H7 (cell line): Measurements from ENCODE around the gene SOX3. TPM values are rescaled to one million over a fixed set of nuclear protein-coding genes. Genes with fewer than 3 reads are reported as not detected.

Experiments
- DNase-seq: peaks from one replicate; pipeline ENCODE4 v3.0.0; 2012
- H3K27me3 ChIP-seq: 2 replicates; pipeline ENCODE4 v1.6.0; 2011; ENCODE audit warnings: mild to moderate bottlenecking, low read length; ENCODE audit not compliant: control insufficient read depth, insufficient read depth
- H3K36me3 ChIP-seq: replicated peaks from 2 replicates; pipeline ENCODE4 v1.5.1; 2011; ENCODE audit warnings: low read length; ENCODE audit not compliant: control insufficient read depth, insufficient read depth
- H3K4me3 ChIP-seq: 2 replicates; pipeline ENCODE4 v1.5.1; 2011; ENCODE audit warnings: low read depth, mild to moderate bottlenecking, control low read depth, low read length, moderate library complexity; ENCODE audit not compliant: insufficient read depth
- total RNA-seq: library from RNA; depleted of rRNA; stranded (reverse); fragments of >200 nt; shearing (Covaris generic); gene quantifications from 2 replicates; pipeline ENCODE4 v1.2.3, GENCODE V29; 2014

Gene SOX3
- total RNA-seq, 1 experiment from 2014 or later = 6.8 TPM

DNA sequence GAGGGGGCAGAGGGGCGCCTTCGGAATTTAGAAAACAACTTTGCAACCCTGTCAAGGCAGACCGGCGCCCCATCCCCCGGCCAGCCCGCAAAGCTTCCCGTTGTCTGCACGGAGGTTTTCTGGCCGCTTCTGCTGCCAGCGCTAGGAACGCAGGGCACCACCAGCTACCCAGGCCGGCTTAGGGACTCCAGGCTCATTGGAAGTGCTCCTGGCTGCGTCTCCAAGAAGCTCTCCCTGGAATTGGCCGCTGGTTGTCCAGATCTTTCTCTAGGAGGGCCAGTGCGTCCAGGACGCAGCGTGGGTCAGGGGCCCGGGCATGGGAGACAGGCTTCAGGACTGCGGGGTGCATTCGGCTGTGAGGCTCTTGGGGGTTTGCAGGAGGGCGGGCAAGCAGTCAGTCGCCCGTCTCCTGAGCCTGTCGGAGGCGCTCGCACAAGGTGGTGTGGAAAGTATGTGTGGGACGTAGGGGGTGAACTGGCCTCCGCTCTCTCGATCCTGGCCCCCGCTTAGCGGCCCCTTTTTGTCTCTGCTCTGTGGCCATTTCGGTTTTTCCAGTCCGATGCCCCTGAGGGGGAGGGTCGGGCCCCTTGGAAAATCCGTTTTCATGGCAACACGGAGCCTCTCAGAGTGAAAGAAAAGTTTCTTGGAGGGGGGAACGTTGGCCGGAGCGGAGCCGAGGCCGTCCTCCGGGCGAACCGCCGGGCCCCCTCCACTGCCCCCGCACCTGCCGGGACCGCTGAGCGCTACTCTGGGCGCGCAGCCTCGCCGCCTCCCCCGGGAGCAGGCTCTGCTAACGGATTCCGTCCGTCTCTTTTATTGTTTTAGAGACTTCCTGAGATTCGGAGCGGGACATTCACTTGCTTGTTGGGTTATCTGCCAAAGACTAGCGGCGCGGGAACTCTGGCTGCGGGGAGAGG is 810 bp upstream of the SOX3 start:
- H3K36me3 ChIP-seq = no peaks in the 10 kb centered on the region
- peak; percentile 78 for DNase-seq
- peaks cover 95% of the 10 kb centered on the region for H3K27me3 ChIP-seq
- H3K4me3 ChIP-seq = peak overlapping the region; percentile 54

DNA sequence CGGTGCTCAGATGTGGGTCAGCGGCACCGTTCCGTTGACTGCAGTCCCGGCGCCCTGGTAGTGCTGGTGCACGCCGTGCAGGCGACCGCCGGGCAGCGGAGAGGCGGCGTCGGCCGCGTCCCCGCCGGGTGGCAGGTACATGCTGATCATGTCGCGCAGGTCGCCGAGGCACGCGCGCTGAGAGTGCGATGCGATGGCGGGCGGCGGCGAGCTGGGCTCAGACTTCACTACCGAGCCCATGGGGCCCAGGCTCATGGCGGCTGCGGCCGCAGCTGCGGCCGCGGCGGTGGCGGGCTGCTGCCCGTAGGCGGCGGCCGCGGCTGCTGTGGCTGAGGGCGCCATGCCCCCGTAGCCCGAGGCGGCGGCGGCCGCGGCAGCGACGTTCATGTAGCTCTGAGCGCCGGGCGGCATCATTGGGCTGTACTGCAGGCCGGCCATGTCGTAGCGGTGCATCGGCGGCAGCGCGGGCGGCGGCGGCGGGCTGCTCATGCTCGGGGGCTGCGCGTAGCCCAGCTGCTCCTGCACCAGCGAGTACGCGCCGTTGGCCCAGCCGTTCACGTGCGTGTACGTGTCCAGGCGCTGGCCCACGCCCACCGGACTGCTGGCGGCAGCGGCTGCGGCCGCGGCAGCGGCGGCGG is 1.0 kb downstream of the SOX3 start:
- DNase-seq = peak; percentile 68
- Histone ChIP-seq H3K4me3 (peak overlapping the region; percentile 54), H3K36me3 (no peaks in the 10 kb centered on the region; the same call in 1 of the 2 replicates), H3K27me3 (peaks cover 89% of the 10 kb centered on the region)

DNA sequence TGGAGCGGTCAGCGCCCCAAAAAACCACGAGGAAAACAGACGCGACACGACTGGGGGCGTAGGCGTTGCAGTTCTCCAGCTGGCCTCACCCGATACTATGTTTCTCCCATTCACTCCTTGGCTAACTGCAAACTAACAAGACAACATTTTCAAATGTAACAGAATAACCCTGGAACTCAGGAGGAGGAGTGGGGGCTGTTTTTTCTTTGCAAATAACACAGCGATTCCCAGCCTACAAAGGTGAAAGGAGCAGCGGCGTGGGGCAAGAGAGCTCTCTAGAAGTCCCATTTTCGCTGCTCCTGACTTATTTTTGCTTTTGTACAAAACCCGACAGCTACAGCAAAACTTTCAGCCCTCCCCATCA is 1.6 kb downstream of the SOX3 start:
- Histone ChIP-seq H3K4me3 (peak overlapping the region; percentile 54; the same call in 1 of the 2 replicates), H3K36me3 (no peaks in the 10 kb centered on the region; the same call in 1 of the 2 replicates), H3K27me3 (peaks cover 83% of the 10 kb centered on the region)
- DNase-seq = peak; percentile 36

DNA sequence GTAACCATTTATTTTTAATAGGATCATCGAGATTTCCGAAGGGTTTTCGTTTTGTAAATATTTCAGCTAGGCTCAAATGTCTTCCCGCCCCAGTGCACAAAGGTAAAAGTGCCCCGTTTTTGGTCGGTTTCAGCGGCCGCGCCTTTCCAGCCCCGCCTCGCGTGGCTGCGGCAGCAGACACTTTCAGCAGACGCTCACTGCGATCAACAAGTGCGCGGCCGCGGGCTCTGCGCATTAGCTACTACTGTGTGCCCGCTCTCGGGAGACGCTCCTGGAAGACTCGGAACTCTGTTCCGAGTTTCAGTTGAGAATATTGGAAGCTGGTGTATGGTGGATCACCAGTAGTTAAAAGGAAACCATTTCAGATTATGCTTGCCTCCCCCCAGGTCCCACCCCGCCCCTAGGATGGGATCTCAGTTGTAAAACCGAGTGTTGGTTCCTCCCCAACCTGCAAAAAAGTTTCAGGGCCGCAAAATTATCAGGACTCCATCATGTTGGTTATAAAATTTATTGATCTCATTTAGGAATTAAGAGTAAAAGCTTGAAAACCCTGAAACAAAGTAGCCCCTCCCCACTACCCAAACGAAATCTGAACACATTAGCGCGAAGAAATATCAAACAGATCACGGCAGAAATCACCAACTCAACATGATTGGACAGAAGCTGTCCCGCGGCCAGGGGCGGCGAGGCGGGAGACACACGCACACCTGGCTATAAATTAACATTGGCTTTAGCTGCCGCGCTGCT is 2.2 kb downstream of the SOX3 start:
- peak; percentile 30 for DNase-seq
- Histone ChIP-seq H3K36me3 (no peaks in the 10 kb centered on the region; the same call in 1 of the 2 replicates), H3K4me3 (peak overlapping the region; percentile 54), H3K27me3 (peaks cover 79% of the 10 kb centered on the region)

DNA sequence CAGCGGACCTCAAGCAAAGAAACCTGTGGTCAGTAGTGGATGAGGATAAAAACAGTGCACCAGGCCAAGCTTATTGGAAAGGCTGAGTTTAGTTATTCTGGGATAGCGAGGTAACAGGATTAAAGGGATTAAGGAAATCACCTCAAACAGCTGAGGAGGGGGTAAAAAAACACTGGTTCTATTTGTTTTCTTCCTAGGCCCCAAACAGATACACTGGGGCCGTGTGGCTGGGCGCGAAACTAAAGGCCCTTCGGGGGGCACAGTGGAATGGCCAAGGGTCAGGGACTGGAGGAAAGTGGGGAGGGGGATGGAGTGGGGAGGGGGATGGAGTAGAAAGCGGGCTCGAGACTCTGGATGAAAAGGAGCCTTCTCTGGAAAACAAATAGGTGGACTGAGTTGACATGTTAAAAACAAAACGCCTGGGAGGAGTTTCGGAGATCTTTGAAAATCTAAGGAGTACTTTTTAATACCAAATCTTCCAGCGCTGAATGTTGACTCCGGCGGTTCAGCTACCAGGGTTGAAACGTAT is 2.9 kb downstream of the SOX3 start:
- Histone ChIP-seq H3K27me3 (peaks cover 73% of the 10 kb centered on the region), H3K36me3 (no peaks in the 10 kb centered on the region; the same call in 1 of the 2 replicates), H3K4me3 (peak overlapping the region; percentile 54)
- DNase-seq = peak; percentile 54

GRCh38 chrX:140501321-140501720 is 3.5 kb downstream of the SOX3 start:
- peak; percentile 68 for DNase-seq
- H3K27me3 ChIP-seq = peaks cover 66% of the 10 kb centered on the region
- no peaks in the 10 kb centered on the region; the same call in 1 of the 2 replicates for H3K36me3 ChIP-seq
- H3K4me3 ChIP-seq = peak overlapping the region; percentile 54; the same call in 1 of the 2 replicates

- no peak overlapping the region for H3K4me3 ChIP-seq
- peaks cover 57% of the 10 kb centered on the region for H3K27me3 ChIP-seq
- peak; percentile 43 for DNase-seq
- no peaks in the 10 kb centered on the region; the same call in 1 of the 2 replicates for H3K36me3 ChIP-seq
These were observed 4.4 kb downstream of the SOX3 start for GRCh38 chrX:140500441-140500840.

- no peak for DNase-seq
- Histone ChIP-seq H3K4me3 (no peak overlapping the region), H3K36me3 (no peaks in the 10 kb centered on the region; the same call in 1 of the 2 replicates), H3K27me3 (peaks cover 13% of the 10 kb centered on the region)
These were observed 9.1 kb downstream of the SOX3 start for GRCh38 chrX:140495739-140496138.

DNA sequence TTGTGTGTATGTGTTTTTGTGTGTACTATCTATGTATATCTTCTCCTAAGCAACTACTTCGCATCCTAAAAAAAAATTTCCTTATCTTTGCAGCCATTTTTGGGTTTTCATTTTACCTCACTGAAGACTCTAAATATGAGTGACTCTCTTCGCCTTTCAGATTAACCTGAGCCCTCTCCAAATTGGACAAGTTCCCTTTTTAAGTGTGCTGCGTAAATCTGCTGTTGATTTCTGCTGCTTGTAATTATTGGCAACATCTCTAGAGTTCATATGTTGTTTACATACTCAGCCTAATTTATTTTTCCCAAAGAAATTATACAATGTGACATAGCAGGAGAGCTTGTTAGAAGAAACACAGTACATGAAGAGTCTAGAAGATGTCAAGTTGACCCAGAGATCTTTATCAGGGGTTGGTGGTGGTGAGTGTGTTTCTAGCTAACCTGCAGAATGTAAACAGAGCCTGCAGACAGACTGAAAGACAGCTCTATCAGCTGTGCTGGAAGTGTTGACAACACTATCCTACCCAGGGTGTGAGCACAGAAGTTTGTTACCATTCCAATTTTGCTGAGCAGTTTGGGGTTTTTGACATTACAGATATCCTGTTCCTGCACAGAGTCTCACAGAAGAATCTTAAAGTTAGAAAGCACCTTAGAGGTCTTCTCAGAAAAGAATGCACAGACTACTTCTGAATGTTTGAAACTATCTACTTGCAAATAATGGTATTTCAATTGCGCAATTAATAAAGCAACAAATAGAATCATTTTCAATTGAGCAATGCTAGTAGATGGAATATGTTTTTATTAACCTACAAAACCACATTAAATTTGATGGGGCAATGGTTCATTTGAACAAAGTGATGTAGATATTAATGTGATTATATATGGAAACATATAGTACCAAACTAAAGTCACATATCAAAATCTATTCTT is 12.5 kb downstream of the SOX3 start:
- no peak for DNase-seq
- Histone ChIP-seq H3K27me3 (no peaks in the 10 kb centered on the region; the same call in 1 of the 2 replicates), H3K4me3 (no peak overlapping the region), H3K36me3 (no peaks in the 10 kb centered on the region)

DNA sequence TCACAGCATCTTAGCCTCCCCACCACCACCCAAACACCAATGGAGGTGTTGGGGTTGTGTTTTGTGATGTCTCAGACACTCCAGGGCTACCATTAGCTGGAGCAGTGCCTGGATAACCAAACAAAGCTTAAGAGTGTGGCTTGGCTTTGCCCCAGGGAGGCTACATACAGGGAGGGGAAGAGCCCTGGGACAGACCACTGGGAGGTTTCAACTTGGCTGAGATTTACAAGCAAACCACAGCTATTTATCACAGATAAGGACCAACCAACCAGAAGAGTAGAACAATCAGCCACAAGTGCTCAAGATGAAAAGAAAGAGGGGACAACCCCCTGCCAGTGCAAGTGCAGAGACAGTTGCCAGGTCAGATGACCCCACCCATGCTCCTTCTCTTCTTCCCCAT is 24.1 kb downstream of the SOX3 start:
- DNase-seq = no peak
- no peaks in the 10 kb centered on the region for H3K36me3 ChIP-seq
- no peaks in the 10 kb centered on the region for H3K27me3 ChIP-seq
- H3K4me3 ChIP-seq = no peak overlapping the region

DNA sequence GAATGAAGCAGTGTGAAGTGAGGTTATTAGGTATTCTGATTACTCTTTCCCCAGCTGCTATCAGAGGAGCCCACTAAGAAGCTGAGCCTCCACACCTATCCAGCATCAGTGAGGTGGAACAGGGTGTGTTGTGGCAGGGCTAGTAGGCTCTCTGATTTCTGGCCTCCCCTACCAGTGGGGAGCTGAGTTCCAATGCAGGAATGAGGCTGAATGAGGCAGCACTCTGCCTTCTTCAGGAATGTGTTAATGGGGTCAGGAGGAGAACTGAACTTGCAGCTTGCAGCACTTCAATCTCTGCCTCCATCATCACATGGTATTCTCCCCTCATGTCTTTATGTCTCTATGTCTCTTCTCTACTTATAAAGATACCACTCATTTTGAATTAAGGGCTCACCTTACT is 26.9 kb downstream of the SOX3 start:
- Histone ChIP-seq H3K27me3 (no peaks in the 10 kb centered on the region), H3K36me3 (no peaks in the 10 kb centered on the region), H3K4me3 (no peak overlapping the region)
- DNase-seq = peak; percentile 32

DNA sequence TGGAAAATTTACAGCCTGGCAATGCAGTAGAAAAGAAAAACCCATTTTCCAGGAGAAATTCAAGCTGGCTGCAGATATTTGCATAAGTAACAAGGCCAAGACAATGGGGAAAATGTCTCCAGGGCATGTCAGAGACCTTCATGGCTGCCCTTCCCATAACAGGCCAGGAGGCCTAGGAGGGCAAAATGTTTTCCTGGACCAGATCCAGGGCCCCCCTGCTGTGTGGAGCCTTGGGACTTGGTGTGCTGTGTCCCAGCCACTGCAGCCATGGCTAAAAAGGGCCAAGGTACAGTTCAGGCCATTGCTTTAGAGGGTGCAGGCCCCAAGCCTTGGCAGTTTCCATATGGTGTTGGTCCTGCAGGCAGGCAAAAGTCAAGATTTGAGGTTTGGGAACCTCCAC is 29.8 kb downstream of the SOX3 start:
- DNase-seq = no peak
- no peaks in the 10 kb centered on the region for H3K27me3 ChIP-seq
- no peaks in the 10 kb centered on the region for H3K36me3 ChIP-seq
- no peak overlapping the region for H3K4me3 ChIP-seq

GRCh38 chrX:140467211-140467610 is 37.7 kb downstream of the SOX3 start:
- Histone ChIP-seq H3K36me3 (no peaks in the 10 kb centered on the region), H3K4me3 (no peak overlapping the region), H3K27me3 (no peaks in the 10 kb centered on the region)
- DNase-seq = no peak
